ENCODE data around the gene ADAM12.

DNA sequence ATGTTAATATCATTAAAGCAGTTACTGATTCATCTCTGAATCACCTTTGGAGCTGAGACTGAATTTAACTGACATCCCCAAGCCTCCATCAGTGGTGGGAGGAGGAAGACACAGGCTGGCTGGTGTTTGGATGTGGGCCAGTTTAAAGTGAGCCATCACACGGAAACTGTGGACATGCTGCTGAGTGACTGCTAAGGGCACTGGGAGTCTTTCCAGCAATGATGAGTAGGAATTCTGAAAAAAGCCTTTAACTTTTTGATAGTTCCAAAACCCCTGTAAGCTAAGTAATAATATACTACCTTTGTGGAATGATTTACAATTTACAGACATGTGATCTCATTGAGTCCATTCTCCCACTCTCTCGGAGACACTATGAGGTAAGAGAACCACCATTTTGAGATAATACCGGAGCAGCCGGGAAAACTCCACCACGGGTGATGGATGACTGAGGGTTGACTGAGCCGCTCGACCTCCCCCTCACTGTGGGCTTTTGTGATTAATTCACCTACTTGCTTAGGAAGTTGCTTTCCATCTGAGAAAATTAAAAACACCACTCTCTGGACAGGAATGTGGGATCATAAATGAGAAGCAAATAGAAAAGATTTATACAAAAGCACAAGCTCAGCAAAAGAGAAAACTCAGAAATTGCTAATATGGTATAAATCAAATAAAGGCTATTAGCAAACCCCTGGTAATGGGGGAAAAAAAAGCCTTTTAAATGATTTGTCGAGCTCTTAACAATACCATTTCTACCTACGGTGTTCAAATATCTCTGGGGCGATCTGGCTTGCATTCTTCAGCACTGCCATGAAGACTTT lies 297.2 kb downstream of the ADAM12 start:
- no peak for TF ChIP-seq EZH2 (IDR thresholded peaks at IDR 0.05)
- no peak for TF ChIP-seq CTCF (IDR thresholded peaks at IDR 0.05)
- no peak for TF ChIP-seq EZH2phosphoT487 (IDR thresholded peaks at IDR 0.05)
